DND-41 (cell line): ENCODE results near the gene AP1G1.

Experiments
- EZH2 ChIP-seq: IDR thresholded peaks from 3 replicates; pipeline ENCODE4 v1.6.1; 2012; ENCODE audit warnings: borderline replicate concordance, low read depth, mild to moderate bottlenecking, moderate library complexity, low read length, inconsistent platforms; ENCODE audit not compliant: severe bottlenecking
- TF ChIP-seq, protein P1 (sequence below): IDR thresholded peaks from 2 replicates; pipeline ENCODE4 v1.5.1; 2012; ENCODE audit warnings: borderline replicate concordance, low read length, moderate library complexity, mild to moderate bottlenecking; ENCODE audit not compliant: poor library complexity, severe bottlenecking; ENCODE audit errors: extremely low read depth

DNA sequence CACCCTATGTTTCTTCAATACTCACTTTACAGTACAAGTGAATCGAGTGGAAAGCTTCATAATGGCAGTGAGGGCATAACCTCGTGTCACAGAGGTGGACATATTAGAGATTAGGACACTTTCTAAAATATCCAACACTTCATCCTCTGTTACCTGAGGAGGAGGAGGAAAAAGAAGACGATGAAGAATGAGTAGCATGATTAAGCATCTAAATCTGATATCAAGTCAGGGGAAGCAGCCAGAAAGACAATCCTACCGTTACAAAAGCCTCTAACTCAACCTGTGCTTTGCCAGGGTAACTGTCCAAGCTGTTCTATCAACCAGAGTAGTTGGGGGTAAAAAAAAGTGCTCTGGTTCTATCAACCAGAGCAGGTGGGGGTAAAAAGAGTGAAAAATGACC is 60.4 kb downstream of the AP1G1 start:
- TF ChIP-seq, protein P1, sequence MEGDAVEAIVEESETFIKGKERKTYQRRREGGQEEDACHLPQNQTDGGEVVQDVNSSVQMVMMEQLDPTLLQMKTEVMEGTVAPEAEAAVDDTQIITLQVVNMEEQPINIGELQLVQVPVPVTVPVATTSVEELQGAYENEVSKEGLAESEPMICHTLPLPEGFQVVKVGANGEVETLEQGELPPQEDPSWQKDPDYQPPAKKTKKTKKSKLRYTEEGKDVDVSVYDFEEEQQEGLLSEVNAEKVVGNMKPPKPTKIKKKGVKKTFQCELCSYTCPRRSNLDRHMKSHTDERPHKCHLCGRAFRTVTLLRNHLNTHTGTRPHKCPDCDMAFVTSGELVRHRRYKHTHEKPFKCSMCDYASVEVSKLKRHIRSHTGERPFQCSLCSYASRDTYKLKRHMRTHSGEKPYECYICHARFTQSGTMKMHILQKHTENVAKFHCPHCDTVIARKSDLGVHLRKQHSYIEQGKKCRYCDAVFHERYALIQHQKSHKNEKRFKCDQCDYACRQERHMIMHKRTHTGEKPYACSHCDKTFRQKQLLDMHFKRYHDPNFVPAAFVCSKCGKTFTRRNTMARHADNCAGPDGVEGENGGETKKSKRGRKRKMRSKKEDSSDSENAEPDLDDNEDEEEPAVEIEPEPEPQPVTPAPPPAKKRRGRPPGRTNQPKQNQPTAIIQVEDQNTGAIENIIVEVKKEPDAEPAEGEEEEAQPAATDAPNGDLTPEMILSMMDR, result no peak
- no peak for TF ChIP-seq EZH2
